OCI-LY7 (cell line): ENCODE measurements around the gene PRKX. TPM values are rescaled to one million over a fixed set of nuclear protein-coding genes. Genes with fewer than 3 reads are reported as not detected.

Experiments
- small RNA-seq: library from RNA; depleted of rRNA; stranded (forward); fragments of <200 nt; gene quantifications from one replicate; pipeline ENCODE3, GENCODE V24; 2014
- total RNA-seq, 2 experiments: library from RNA; depleted of rRNA in 1 of 2; stranded (reverse); fragments of >200 nt in 1 of 2; shearing (Covaris generic) in 1 of 2; gene quantifications; 2 replicates each; pipeline ENCODE4 v1.2.3, GENCODE V29; 2014 to 2022

Gene PRKX
- total RNA-seq, 2 experiments from 2014 or later: 14.6 to 23.6 TPM

Small RNA genes within 50 kb of the gene (small RNA-seq; reads per million reads assigned to genes)
- gene RF00019 (not detected), gene RNU6-114P (not detected)
